Stomach (tissue), 9 donors: ENCODE results near the gene TRAPPC10. TPM values are rescaled to one million over a fixed set of nuclear protein-coding genes. Genes with fewer than 3 reads are reported as not detected.
"Not testable (repeated sequence)": the region's sequence is repeated elsewhere in the genome, so short reads cannot be mapped to it uniquely, and the experiment has no call there.

Experiments
- DNase-seq, 2 donors: peaks; one replicate each; pipeline versions ENCODE4 v3.0.0 to v3.0.0-alpha.2; 2013 to 2019
- H3K27ac ChIP-seq, 5 donors: fragments of 200-600 bp in 4 of 5; sonication (generic) in 4 of 5; one replicate each; pipeline ENCODE4 v1.5.1; 2013 to 2019; ENCODE audit warnings: mild to moderate bottlenecking in 1 of 5, moderate library complexity in 1 of 5
- H3K27me3 ChIP-seq, 3 donors: fragments of 200-600 bp; sonication (generic); one replicate each; pipeline ENCODE4 v1.5.1; 2017 to 2019; ENCODE audit warnings: mixed run types in 1 of 3
- H3K36me3 ChIP-seq, 4 donors: fragments of 200-600 bp; sonication (generic); 1 replicate in 3 of 4; 2 replicates in 1 of 4; pipeline ENCODE4 v1.5.1; 2016 to 2019
- H3K4me1 ChIP-seq, 4 donors: fragments of 200-600 bp; sonication (generic); one replicate each; pipeline ENCODE4 v1.5.1; 2016 to 2019
- H3K4me3 ChIP-seq, 4 donors: fragments of 200-600 bp; sonication (generic) in 3 of 4; one replicate each; pipeline ENCODE4 v1.5.1; 2016 to 2019; ENCODE audit warnings: mild to moderate bottlenecking in 1 of 4
- H3K9me3 ChIP-seq, 4 donors: fragments of 200-600 bp; sonication (generic); one replicate each; pipeline ENCODE4 v1.5.1; 2016 to 2019
- WGBS, 5 donors: extraction: QIAGEN DNeasy Blood & Tissue Kit in 3 of 5; methylation state at CpG; one replicate each; pipeline versions ENCODE4 v1.1.5 to v1.1.7; 2013 to 2018; 5-methylcytosine and 5-hydroxymethylcytosine counted together
- intact Hi-C: fragments of 100-400 bp; cut with DNase I; formaldehyde crosslinking; loops from one replicate; pipeline ENCODE4 v1.15.1; 2023; ENCODE audit warnings: low total_unique reads
- polyA plus RNA-seq, 3 donors: library from polyadenylated mRNA; stranded (reverse); fragments of 200-250 nt; gene quantifications; one replicate each; pipeline ENCODE4 v1.2.3, GENCODE V29; 2013
- small RNA-seq, 4 donors: library from RNA; depleted of rRNA; stranded (forward); fragments of <200 nt; gene quantifications; one replicate each; pipeline ENCODE3, GENCODE V24; 2016
- total RNA-seq, 5 donors: library from RNA; depleted of rRNA; stranded (reverse); fragments of >200 nt; gene quantifications; one replicate each; pipeline versions ENCODE4 v1.1.0 to v1.2.3, GENCODE V29; 2014 to 2016
- donor health status: healthy with polysubstance abuse.
- donor health status: Bipolar disorder and iron deficiency.
- donor health status: healthy.

The TRAPPC10 gene
- total and polyA plus RNA-seq, 8 donors: 3.7 to 88.1 (median 23.7) TPM

DNA sequence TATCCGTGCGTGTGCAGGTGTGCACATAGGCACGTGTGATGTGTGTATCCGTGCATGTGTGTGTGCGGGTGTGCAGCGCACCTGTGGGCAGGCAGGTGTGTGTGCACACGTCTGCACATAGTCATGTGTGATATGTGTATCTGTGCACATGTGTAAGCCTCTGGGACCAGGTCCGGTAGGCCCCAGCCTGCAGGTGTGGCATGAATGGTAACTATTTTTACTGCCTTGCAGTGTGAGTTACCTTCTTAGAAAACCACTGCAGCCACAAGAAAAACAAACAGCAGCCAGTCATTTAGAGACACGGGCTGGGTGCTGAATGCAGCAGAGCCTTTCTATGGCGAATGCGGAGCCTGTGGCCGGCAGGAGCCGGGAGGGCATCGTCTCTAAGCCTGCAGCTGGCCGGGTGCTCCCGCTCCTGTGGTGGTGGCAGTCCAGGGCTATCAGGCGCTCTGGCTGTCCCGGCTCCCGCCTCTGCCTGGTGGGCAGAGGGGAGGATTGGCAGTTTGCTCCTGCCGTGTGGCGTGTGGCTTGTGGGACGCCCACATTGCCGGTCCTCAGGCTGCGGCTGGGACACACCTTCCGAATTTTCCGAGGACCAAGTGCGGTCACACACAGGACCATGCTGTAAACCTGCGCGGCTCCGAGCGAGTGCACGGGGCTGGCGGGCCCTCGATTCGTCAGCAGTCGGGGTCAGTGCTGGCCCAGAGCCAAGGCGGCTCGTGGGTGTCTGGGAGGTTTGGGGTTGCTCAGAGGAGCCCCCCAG lies 143.3 kb downstream of the TRAPPC10 start:
- no CpG with 5 or more reads among the region's 38 CpGs for WGBS, 5 donors
- H3K4me1 ChIP-seq, DNase-seq, H3K27me3 ChIP-seq, H3K9me3 ChIP-seq, H3K4me3 ChIP-seq, H3K27ac ChIP-seq, H3K36me3 ChIP-seq, intact Hi-C loops: not testable (repeated sequence)

DNA sequence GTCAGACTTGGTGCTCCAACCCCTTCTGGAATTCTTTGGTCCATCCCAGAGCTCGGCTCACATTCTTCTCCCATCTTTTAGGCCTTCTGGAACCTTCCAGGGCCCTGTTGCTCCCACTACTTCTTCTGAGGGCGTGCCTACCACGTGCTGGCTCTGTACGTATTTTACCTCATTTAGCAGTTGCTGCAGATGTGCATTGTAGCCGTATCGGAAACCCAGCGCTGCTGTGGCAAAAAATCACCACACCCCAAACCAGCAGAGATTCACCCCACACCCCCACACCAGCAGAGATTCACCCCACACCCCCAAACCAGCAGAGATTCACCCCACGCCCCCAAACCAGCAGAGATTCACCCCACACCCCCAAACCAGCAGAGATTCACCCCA lies 143.9 kb downstream of the TRAPPC10 start:
- no CpG with 5 or more reads among the region's 8 CpGs for WGBS, 5 donors
- H3K36me3 ChIP-seq, H3K4me1 ChIP-seq, H3K27me3 ChIP-seq, H3K27ac ChIP-seq, DNase-seq, H3K9me3 ChIP-seq, H3K4me3 ChIP-seq, intact Hi-C loops: not testable (repeated sequence)

Small RNAs within 50 kb of the gene (small RNA-seq; reads per million reads assigned to genes)
- gene RNU6-1150P: 0 reads per million in 4 donors

Other genes starting within 250 kb of the TRAPPC10 start
- gene CSTB, start 236.0 kb upstream of the TRAPPC10 start, total RNA-seq: 10 to 100 TPM in 3 of 5 donors, 1 to 10 TPM in 1, under 1 TPM in 1; 0.58 to 36.4 (median 13.0) TPM
- gene CSTB, start 236.0 kb upstream of the TRAPPC10 start, polyA plus RNA-seq: 100 to 1,000 TPM in 1 of 3 donors, 10 to 100 TPM in 2; 82.5 to 403 (median 97.0) TPM
- gene RRP1, start 222.7 kb upstream of the TRAPPC10 start, total RNA-seq: 10 to 100 TPM; 11.9 to 25.6 (median 18.2) TPM
- gene RRP1, start 222.7 kb upstream of the TRAPPC10 start, polyA plus RNA-seq: 10 to 100 TPM; 10.6 to 17.2 (median 15.6) TPM
- gene AGPAT3, start 147.1 kb upstream of the TRAPPC10 start, total RNA-seq: 10 to 100 TPM; 35.0 to 83.1 (median 41.5) TPM
- gene AGPAT3, start 147.1 kb upstream of the TRAPPC10 start, polyA plus RNA-seq: 10 to 100 TPM in 2 of 3 donors, 1 to 10 TPM in 1; 9.9 to 16.1 (median 10.4) TPM
- 10 to 100 TPM in 2 of 5 donors, 1 to 10 TPM in 2, not detected in 1; 4.6 to 29.2 (median 14.7) TPM for gene PWP2, start 95.1 kb downstream of the TRAPPC10 start, total RNA-seq
- 10 to 100 TPM in 1 of 3 donors, 1 to 10 TPM in 2; 2.4 to 15.3 (median 6.3) TPM for gene PWP2, start 95.1 kb downstream of the TRAPPC10 start, polyA plus RNA-seq
- 10 to 100 TPM in 3 of 5 donors, 1 to 10 TPM in 2; 9.6 to 40.6 (median 14.5) TPM for gene GATD3, start 121.4 kb downstream of the TRAPPC10 start, total RNA-seq
- gene GATD3, start 121.4 kb downstream of the TRAPPC10 start, polyA plus RNA-seq: 10 to 100 TPM in 2 of 3 donors, 1 to 10 TPM in 1; 5.6 to 49.3 (median 15.1) TPM
- gene ICOSLG, start 228.6 kb downstream of the TRAPPC10 start, total RNA-seq: 1 to 10 TPM; 1.2 to 7.0 (median 3.5) TPM
- 1 to 10 TPM; 1.4 to 2.8 (median 1.8) TPM for gene ICOSLG, start 228.6 kb downstream of the TRAPPC10 start, polyA plus RNA-seq
- not detected for gene DNMT3L, start 249.6 kb downstream of the TRAPPC10 start, total RNA-seq
- gene DNMT3L, start 249.6 kb downstream of the TRAPPC10 start, polyA plus RNA-seq: not detected